Uterus (tissue), 2 donors: ENCODE measurements around the gene RAB3B.

Source experiments
- CTCF ChIP-seq, 4 experiments: fragments of 200-600 bp in 2 of 4; fragments of 450-650 bp in 2 of 4; sonication (generic) in 2 of 4; IDR thresholded peaks; one replicate each; pipeline ENCODE4 v1.5.1; 2016 to 2019; ENCODE audit warnings: antibody characterized with exemption in 4 of 4, mild to moderate bottlenecking in 2 of 4, moderate library complexity in 1 of 4
- POLR2A ChIP-seq, 2 donors: fragments of 450-650 bp; IDR thresholded peaks; one replicate each; pipeline ENCODE4 v1.6.1; 2016; ENCODE audit warnings: antibody characterized with exemption in 2 of 2, mild to moderate bottlenecking in 1 of 2, moderate library complexity in 1 of 2

DNA sequence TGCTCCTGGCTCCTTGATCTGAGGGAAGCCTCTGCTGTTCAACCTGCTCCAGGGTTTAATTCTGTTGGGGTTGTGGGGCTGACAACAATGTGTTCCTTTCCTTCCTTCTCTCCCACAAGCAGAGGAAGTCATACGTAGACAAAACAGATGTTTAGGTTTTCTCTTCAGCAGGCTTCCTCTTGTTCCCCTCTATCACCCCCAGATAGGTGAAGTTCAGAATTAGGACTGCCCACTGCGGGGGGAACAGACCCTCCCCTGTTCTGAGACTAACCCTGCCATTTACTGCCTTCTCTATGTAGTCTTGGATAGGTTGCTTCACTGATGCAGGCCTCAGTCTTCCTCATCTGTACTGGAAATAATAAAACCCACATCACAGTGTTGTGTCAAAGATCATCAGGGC lies 82.0 kb downstream of the RAB3B start:
- no peak for TF ChIP-seq CTCF (IDR thresholded peaks at IDR 0.05)
- no peak for TF ChIP-seq POLR2A (IDR thresholded peaks at IDR 0.05)
